OCI-LY3 (cell line): ENCODE results near the gene LAMC1.

Experiments used
- CTCF ChIP-seq: fragments of 200-600, 300-600 bp; sonication (generic); IDR thresholded peaks from 2 replicates; pipeline ENCODE4 v1.5.1; 2014; ENCODE audit warnings: antibody characterized with exemption, low read length, low read depth
- EZH2phosphoT487 ChIP-seq: fragments of 200-600 bp; shearing (Covaris generic); IDR thresholded peaks from 2 replicates; pipeline ENCODE4 v1.6.1; 2018; ENCODE audit warnings: antibody characterized with exemption, mixed run types, low read depth

- no peak for TF ChIP-seq CTCF
- no peak for TF ChIP-seq EZH2phosphoT487
Observed at GRCh38 chr1:183011859-183012258, 11.4 kb upstream of the LAMC1 start.
